ENCODE data around the gene KRT82. TPM values are rescaled to one million over a fixed set of nuclear protein-coding genes. Genes with fewer than 3 reads are reported as not detected.

KRT82 gene
- total and polyA plus RNA-seq, 2 of the 8 experiments (the other 6 are each of a cell fraction or from before 2014, with no cell fraction given): not detected

DNA sequence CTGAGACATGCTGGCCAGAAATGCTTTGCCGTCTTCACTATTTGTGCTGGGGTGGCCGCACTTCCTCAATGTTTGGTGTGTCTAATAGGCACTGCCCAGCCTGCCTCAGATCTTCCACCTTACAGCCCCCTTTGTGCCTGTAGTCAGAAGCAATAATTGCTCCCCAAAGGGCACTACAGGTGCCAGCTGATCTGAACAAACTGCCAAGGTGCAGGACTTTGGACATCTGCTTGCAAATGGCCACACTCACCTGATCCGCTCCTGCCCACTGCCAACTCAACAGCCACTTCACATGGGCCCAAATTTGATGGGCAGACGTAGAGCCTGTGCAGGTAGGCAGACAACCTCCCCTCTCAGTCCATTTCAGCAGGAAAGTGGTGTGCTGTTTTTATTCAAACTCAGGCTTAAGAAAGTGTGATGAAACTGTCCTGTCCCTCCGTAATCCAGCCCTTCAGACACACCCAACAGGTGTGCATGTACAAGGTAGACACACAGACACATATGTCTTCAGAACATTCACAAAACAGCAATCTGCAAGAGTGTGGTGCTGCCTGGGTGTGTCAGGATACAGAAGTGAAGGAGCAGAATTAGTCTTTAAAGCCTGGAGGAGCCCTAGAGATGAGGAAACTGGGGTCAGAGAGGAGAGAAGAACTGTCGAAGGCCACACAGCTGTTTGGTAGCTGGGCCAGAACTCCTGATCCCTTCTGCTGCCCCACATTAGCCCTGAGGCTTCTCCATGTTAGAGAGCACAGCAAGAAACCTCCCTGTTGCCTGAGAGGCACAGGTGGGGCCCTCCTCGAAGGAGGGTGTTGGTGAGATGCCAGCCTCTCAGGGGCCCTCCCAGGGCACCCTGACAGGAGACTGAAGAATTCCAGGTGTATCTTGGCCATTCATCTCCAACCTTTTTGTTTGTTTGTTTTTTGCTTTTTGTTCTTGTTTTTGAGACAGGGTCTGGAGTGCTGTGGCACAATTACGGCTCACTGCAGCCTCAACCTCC, 32.5 kb upstream of the KRT82 start (continued):
- no peak for TF ChIP-seq JUND (IDR thresholded peaks at IDR 0.05; ENCODE audit: low read length)
